Activated CD8-positive, alpha-beta memory T cell treated with anti-CD3 and anti-CD28 coated beads, Interleukin-2, amount 50 U/mL, for 4 hours (primary cell): ENCODE measurements around the gene DAZAP1.

ENCODE experiments used
- DNase-seq: peaks from one replicate; pipeline ENCODE4 v3.0.0-alpha.2; 2020

Gene DAZAP1

DNA sequence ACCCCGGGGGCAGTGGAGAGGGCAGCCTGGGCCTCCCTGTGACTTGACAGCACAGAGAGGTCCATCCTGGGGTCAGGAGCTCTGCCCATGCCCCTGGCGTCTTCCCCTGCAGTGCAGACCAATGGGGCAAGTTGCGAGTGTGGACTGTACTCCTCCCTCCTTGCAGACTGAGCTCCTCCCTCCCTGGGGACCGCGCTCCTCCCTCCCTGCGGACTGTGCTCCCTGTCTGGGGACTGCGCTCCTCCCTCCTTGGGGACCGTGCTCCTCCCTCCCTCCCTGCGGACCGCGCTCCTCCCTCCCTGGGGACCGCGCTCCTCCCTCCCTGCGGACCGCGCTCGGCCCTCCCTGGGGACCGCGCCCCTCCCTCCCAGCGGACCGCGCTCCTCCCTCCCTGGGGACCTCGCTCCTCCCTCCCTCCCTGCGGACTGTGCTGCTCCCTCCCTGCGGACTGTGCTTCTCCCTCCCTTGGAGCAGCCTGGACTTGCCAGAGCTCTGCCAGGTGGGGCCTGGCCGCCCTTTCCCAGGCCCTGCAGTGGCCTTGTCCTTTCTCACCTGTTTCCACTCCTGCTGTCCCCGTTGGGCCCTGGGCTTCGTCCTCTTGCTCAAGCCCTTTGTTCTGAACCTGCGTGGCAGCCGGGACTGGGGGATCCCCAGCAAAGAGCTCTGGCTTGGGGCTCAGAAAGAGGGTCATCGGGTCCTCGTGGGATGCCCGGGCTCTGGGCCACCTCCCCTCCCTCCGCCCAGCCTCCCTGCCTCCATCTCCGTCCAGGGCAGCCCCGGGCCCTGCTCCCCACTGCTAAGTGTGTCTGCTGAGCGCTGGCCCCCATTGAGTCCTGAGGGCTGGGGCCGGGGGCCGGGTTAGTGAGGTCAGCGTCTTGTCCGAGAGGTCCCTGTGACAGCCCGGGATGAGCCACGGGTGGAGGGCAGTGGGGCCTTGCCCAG, 12.9 kb upstream of the DAZAP1 start:
- no peak for DNase-seq

DNA sequence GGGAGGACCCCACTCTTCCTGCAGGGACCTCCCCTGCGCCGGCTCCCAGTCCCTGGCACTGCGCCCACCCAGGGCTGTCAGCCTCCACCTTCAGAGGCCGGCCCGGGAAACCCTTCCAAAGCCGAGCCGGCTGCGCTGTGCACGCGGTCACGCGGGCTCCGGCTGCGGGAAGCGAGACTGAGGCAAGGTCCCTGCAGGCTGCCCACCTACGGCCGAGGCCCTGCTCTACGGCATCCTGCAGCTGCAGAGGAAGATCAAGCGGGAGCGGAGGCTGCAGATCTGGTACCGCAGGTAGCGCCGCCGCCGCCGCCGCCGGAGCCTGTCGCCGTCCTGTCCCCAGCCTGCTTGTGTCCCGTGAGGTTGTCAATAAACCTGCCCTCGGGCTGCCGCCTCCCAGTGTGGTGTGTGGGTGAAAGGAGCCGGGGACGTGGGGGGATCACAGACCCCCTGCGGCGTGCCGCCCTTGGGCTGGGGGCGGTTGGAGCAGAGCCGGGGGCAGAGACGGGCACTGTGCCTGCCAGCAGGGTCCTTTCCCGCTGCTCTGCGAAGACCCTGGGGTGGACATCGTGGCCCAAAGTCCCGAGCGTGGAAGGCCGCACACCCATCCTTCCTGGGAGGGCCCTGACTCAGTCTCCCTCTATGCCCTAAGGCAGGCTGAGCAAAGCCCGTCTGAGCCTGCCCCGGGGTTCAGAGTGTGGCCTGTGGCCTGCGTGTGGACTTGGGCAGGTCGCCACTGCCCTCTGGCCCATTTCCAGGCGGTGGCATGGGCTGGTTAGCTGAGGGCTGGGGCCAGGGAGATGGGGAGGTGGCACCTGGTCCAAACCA, 12.0 kb upstream of the DAZAP1 start:
- no peak for DNase-seq

DNA sequence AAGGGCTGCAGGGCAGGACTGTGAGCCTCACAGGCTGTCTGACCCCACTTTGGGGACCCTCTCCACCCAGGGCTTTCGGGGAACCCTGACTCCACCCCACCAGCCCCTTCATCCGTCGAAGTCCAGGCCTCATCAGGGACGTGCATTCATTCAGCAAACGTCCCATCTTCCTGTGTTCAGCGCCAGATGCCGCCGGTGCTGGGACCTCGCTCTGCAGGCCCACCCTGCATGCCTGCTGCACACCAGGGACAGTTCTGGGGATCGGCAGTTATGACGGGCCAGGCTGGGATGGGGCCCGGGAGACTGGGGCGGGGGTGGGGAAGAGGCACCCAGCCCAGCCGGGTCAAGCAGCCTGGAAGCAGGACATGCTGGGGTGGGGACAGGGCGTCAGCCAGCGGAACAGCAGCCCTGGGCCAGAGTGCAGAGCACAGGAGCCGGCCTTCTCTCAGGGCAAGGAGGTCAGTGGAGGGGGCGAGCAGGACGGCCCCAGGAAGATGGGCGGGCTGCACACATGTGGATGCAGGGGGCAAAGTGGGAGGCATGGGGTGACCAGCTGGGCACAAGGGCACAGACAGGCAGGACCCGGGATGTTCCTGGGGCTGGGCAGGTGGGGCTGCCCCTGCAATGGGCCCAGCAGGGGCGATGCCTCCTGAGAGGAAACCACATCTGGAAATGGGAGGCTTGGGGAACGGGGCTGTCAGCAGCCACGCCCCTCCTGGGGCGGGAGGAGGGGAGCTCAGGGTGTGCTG, 11.2 kb upstream of the DAZAP1 start:
- DNase-seq, result no peak

DNA sequence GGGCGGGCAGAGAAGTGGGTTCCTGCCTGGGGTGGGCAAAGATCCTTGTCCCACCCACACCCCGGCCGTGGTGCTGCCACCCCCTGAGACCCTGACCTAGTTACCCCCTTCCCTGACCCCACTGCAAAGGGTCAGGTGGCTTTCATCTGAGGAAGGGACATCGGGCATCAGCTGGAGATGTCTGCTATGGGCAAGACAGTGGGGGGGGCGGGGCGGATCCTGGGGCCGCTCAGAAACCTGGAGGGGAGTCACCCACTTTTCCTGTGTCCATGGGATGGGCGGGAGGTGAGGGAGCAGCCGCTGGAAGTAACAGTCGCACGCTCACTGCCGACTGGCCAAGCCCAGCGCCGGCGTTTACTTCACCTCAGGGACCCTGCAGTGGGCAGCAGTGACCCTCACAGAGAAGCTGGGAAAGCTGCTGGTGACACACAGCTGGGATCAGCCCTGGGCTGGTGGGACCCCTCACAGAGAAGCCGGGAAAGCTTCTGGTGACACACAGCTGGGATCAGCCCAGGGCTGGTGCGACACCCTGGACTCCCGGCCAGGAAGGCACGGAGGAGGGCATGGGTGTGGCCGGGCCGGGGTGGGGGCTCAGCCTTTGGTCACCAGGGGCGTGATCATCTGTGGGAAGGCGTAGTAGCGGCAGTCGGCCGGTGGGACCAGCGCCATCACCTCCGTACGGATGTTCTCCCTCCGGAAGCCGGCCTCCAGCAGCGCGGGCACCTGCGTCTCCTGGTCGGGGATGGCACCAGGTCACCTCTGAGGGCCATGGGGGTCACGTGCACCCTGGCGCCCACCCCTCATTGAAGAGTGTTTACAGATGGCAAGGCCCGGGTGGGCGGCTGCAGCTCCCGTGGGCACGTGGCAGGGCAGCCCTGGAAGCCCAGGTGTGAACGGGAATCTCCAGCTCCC, 10.4 kb upstream of the DAZAP1 start:
- DNase-seq, result no peak

DNA sequence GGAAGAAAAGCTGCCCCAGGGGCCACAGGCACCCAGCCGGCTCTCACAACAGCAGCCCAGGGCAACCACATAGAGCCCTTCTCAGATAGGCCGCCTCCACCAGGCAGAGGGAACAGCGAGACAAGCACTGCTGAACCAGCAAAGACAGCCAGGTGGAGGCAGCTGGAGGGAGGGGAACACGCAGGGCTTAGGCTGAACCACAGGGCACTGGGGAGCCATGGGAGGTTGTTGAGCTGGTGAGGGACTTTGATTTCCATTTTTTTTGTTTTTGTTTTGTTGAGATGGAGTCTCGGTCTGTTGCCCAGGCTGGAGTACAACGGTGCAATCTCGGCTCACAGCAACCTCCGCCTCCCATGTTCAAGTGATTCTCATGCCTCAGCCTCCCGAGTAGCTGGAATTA, 9.5 kb upstream of the DAZAP1 start:
- no peak for DNase-seq

DNA sequence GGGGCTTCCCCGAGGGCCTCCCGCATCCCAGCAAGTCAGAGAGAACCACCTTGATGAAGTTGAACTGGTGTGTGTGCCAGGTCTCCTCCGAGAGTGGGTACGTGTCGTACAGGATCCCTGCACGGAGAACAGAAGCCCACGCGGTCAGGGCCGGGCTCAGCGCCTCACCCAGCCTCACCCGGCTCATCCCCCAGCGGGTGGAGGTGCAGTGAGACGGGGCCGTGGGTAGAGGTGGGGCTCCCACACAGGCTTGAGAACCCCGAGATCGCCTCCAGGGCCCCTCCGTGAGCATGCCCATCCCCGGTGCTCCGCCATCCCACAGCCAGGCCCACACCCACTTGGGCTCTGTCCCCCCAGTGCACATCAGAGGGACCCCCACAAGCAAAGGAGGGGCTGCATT, 8.3 kb upstream of the DAZAP1 start:
- DNase-seq, result no peak

DNA sequence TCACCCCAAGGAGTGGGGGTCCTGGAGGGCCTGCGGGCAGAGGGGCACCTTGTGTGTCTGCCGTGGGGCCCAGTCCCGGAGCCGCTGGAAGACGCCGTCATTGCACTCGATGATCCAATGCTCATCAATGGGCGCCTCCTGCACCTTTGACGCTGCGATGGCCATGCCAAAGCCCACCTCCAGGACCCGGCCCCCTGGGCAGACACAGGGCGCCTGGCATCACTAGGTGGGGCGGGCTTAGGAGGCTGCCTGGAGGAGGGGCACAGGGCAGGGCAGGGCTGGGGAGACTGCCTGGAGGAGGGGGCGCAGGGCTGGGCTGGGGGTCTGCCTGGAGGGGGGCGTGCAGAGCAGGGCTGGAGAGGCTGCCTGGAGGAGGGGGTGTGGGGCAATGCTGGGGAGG, 7.6 kb upstream of the DAZAP1 start:
- DNase-seq, result no peak

DNA sequence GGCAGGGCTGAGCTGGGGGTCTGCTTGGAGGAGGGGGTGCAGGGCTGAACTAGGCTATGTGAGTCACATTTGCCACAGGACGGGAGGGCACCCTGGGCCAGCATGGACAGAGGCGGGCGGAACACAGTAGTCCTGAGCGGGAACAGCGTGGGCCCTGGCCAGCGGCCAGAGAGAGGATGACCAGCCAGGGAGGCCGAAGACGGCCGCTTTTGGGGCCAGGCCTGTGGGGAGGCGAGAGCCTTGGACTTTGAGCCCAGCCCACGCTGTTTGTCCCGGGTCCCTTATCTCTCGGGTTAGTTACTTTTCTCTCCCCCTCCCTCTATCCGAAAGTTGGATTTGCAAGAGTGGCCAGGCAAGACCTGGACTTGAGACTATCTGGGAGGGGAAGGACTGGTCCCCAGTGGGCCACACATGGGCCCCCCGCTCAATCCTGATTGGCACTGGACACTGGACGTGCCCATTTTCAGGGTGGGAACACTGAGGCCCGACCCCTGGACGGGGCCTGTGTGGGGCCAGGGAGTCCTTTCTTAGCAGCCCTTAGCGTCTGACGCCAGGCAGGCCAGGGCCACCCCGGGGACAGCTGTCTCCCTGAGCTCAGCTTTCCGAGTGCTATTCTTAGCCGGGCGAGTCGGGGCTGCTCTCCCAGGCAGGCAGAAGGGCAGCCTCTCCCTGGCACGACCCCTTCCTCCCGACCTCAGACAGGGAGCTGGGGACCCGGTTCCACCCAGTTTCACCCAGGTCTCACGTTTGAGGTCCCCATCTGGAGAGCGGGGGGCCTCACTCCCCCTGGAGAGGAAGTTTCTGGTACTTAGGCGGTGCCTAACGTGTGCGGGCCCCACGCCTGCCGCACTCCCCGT, 6.9 kb upstream of the DAZAP1 start:
- no peak for DNase-seq

DNA sequence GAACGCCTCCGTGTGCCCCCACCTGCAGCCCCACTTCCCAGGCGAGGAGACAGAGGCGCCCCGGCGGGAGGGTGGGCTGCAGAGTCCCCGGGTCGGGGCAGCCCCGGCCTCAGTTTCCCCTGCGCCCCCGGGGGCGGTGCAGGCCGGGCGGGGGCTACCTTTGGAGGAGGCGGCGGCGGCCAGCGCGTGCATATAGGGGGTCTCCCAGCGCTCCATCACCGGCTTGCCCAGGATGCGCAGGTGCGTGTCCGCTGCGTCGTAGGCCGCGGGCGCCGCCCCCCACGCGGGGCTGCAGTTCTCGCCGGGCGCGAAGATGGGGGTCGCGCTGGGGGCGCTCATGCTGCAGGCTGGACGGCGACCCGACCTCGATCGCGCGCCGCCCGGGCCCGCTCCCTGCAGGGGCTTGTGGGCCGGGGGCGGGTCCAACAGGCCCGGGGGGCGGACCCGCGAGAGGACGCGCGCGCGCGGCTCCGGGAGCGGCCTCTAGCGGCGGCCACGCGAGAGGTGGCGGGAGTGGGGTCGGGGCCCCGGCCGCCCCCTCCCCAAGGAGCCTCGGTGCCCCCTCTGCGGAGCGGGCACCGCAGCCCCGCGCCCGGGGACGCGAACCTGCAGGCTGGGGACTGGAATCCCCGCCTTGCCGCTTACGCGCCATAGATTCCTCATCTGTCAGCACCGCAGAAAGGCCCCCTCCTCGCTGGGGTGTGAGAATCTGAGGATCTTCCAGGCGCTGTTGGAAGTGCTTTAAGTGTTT, 6.1 kb upstream of the DAZAP1 start, which contains the start of gene GAMT:
TSS of gene GAMT (minus strand) at position 405 of the 751 bp plus-strand sequence. CDS start at position 339, 66 bp downstream.
- DNase-seq, result peak; percentile 66

DNA sequence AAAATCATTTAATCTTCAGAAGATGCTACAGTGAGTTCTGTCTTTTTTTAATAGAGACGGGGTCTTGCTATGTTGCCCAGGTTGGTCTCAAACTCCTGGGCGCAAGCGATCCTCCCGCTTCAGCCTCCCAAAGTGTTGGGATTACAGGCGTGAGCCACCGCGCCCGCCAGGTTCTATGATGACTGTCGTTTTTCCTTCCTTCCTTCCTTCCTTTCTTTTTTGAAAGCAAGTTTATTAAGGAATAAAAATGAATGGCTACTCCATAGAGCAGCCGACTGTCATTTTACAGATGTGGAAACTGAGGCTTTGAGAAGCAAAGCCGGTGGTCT, 5.5 kb upstream of the DAZAP1 start:
- no peak for DNase-seq

DNA sequence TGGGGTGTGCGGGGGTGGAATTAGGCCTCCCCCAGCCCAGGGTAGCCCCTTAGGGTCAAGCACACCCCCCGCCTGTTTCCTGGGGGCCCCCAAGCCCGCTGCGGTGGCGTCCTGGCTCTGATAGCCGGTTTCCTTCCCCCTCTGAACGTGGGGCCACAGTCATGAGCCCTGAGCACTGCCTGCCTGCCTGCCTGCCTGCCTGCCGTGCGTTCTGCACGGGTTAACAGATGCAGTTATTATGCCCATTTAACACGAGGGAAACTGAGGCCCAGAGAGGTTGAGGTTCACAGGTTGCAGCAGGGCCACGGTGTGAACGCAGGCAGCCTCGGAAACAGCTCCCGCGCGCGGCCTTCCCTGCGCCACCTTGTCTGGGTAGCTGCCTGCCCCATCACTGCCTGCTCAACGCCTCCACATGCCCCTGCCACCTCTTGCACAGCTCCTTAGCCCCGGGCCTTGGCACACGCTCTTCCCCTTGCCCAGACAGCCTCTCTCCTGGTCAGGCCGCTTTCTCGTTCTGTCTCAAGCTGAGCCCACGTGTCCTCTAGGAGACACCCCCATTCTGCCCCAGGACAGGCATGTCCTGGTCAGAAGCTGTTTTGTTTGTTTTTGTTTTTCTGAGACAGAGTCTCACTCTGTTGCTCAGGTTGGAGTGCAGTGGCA, 4.8 kb upstream of the DAZAP1 start:
- no peak for DNase-seq

DNA sequence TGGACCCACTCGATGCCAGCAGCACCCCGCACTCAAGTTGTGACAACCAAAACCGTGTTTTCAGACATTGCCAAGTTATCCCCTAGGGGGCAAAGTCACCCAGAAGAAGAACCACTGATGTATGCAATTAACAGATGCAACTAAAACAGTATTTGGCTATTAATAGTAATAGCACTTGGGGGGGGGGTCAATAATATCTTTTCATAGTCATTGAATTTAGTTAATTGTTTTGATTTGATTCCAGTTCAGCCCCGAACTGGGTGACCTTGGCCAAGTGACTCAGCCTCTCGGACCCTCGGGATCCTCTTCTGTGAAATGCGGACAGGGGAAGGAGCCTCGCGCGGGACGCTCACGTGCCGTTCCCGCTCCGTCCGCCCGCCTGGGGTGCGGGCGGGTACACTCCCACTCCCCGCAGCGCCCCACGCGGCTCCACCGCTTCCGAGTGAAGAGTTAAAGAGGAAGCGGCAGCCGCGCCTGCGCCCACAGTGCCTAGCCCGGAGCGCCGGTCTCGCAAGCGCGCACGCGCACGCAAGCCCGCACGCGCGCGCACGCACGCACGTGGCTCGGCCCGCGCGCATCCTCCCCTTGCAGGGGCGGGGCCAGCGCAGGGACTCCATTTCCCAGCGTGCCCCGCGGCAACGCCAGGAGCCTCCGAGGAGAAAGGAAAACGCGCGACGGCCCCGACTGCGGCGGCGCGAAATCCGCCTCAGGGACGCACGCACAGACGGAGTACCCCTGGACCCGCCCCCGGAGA, 435 bp upstream of the DAZAP1 start:
- DNase-seq, result peak; percentile 99

DNA sequence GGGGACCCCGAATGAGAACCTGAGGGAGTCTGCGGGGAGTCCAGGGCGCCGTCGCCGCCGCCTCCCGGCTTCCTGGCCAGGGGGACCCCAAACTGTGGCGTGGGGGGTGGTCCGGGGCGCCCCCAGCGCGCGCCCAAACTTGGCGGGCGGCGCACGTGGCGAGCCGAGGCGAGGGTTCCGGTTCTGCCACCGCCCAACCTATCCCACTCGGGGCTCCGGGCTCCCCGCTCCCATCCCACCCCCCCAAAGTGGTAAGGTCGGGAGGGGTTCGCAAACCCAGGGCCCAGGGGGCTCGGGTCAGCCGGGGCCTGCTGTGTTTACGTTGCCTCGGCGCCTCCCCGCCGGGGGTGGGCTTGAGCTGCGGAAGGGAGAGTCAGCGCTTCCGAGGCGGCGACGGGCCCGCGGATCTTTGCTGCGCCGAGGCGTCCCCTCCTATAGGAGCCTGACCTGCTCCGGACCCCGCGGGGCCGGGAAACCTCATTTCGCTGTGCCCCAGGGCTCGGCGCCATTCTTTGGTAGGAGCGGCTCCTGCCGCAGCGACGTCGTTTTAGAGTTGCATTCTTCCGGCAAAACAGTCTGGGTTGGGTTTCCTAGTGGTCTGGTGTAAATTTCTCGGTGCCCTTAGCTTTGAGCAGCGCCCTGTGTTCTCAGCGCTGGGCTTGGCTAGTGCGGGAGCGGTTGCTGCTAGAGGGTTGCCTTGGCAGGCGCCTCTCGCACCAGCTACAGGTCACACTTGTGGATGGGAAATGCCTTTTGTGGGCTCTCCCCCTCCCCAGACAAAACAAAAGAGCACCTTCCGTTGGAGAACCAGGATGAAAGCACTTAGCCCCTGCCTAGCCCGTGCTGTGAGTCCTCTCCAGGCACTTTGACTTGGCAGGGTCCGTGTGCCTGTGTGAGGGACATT, 1.2 kb downstream of the DAZAP1 start:
- DNase-seq, result peak; percentile 65

DNA sequence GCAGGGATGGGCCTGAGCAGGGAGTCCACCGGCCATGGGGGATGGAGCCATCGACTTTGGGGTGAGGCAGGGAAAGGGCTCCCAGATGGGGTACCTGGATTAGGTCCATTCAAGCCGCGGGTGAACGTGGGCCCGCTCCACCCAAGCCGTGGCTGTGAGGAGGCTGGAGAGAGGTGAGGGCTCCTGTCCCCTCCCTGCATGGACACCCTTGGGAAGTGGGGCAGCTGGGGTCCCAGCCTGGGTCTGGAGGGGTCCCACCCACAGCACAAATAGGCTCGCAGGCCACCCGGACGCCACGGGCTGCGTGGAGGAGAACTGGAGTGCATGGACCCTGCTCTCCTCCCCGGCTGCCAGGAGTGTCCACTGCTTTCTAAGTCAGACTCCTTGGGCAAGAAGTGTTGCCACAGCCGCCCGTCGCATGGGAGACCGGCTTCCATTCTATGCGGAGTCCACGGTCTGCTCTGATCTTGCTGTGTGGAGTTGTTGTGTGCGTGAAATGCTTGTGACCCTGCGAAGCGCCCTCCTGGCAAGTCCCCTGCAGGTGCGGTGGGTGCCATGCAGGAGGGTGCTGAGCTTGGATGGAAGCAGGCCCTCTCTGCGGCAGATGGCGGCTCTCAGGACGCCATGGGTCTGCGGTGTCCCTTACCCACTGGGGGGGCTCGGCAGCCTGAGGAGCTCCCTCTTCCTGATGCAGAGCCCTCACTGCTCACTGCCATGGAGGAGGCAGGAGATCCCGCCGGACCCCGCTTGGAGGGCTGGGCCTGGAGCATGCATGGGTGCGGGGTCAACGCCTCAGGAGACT, 2.0 kb downstream of the DAZAP1 start:
- DNase-seq, result no peak

DNA sequence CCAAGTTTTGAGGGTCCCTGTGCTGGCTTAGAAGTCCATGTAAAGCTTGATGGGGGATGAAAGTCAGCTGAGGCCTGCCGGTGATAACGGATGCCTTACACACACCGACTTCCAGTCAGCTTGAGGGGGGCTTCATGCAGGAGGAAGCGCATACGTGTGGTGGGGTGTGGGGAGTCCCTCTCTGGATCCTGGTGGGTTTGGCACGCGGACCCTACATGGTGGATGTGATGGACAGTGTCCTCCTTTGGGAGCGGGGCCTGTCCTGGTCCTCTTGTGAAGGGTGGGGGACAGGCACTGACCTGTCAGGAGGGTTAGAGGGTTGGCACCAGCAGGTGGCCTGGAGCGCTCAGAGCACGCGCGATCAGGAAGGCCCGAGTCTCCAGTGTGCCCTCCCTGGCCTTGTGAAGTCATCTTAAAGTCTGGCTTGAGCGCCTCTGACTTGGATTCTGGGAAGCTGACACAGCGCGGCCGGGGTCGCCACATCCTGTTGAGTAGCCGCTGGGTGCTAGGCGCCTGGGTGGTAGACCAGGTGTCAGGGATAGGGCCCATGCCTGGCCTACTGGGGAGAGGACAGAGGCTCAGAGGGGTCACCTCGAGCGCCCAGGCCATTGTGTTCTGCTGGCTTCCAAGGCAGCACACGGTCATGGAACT, 2.9 kb downstream of the DAZAP1 start:
- DNase-seq, result no peak

DNA sequence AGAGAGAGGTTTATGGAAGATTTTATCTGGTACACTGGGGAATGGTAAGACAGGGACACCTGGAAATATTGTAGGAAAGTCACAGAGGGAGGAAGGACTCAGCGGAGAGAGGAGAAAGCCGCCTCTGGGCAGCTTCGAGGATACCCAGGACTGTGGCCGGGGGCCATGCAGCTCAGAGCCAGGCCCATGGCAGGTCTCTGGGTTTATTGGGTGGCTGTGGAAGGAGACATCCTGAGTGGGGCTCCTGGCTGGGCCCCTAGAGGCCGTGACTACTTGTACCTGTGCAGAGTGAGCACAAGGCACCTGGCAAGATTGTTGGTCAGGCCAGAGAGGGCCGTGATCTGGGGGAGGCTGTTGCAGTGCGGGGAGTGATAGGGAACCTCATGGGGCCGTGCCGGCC, 3.4 kb downstream of the DAZAP1 start:
- no peak for DNase-seq
